NCI-H1930 (cell line): ENCODE data around the gene VTI1A.

Source experiments
- DNase-seq, 2 experiments: peaks; one replicate each; lab custom pipeline; 2025; lab: John Stamatoyannopoulos, UW

The VTI1A gene

DNA sequence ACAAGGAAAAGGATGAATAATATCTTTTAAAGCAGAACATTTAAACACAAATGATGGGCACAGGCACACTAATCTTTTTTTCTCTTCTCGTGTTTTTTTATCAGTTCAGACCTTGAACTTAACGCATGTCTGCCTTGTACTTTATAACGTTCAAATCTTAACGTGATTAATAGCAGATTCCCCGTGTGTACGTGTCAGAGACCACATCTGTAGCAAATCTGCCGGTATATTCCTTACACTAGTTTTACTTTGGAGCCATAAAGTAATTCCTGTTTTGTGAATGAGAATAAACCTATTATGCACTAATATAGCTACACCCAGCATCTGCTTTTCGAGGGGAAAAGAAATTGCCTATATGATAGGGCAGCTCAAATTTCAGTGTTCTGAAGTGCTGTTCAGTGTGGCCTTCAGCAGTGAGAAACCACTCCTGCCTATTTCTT lies 337.0 kb downstream of the VTI1A start:
- DNase-seq, result no peak

DNA sequence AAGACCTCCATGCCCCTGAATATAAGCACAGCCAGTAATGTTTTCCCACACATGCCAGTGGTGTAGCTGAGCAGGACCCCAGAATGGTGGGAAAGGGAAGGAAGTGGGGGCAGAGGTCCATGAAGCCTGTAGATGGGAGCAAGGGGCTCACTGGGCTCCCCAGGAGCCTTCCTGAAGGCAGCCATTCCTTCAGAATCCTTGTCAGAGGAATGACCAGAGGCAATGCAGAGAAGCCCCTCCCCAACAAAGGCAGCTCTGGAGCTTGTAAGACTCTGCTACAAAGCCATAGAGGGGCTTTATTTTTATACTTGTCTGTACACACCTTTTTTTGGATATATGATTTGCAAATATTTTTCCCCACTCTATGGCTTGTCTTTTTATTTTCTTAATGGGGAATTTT lies 338.1 kb downstream of the VTI1A start:
- DNase-seq, result no peak

DNA sequence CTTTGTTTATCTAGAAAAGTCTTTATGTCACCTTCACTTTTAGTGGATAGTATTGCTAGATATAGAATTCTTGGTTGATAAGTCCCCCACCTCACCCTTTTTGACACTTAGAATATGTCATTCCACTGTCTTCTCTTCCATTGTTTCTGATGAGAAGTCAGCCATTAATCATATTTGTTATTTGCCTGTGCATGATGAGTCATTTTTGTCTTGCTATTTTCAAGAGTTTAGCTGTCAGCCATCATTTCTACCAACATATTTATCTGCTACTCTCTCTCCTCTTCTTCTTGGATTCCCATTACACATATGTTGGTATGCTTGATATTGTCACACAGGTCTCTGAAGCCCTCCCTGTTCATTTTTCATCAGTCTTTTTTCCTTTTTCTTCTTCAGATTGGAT lies 342.2 kb downstream of the VTI1A start:
- no peak for DNase-seq

DNA sequence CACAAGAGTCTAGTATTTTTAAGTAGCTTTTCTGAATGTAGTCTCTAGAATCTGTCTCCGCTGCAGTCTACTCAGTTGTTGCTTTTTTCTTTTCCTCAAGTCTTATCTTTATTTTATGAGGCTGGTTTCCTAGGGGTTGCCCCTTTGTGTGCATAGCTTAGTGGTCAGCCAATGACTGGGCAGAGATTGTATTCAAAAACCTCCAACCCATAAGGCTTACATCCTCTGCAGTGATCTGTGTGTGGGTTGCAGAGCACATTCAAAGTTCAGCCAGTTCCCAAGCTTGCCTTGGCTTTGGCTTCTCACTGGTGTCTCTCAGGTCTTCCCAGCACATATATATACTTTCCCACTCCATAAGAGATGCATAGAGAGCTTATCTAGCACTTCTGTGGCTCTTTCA lies 343.0 kb downstream of the VTI1A start:
- no peak for DNase-seq

DNA sequence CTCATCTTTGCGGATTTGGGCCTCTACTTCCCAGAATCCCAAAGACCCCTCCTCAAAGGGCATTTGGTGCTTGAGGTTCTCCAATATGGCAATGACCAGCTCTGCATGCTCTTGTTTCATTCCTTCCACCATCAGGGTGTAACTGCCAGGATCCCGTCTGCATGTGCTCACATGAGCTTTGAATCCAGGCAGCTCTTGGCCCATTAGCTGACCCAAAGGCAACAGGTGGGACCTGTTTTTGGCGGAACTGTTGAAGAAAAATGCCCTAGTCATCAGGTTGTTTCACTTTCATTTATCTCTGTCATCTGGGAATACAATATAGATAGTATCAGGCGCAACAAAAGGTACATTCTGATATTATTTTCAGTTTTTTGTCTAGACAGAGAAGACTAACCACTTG lies 343.9 kb downstream of the VTI1A start:
- DNase-seq, result no peak

DNA sequence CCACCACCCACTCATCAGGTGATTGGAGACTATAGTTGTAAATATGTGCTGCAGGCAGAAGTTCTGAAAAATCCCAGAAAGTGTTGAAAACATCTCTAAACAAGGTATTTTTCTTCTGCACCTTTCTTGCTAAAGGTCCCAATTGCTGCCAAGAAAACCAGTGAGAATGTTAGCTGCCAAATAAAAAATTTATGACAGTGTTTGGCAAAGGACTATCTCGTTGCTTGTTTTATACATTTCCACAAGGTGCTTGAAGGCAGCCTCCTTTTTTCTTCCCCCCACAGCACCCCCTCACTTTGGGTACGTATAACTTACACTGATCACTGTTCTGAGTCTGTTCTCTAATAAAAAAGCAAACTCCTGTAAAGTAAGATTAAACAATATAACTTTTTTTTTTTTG lies 344.4 kb downstream of the VTI1A start:
- DNase-seq, result no peak

DNA sequence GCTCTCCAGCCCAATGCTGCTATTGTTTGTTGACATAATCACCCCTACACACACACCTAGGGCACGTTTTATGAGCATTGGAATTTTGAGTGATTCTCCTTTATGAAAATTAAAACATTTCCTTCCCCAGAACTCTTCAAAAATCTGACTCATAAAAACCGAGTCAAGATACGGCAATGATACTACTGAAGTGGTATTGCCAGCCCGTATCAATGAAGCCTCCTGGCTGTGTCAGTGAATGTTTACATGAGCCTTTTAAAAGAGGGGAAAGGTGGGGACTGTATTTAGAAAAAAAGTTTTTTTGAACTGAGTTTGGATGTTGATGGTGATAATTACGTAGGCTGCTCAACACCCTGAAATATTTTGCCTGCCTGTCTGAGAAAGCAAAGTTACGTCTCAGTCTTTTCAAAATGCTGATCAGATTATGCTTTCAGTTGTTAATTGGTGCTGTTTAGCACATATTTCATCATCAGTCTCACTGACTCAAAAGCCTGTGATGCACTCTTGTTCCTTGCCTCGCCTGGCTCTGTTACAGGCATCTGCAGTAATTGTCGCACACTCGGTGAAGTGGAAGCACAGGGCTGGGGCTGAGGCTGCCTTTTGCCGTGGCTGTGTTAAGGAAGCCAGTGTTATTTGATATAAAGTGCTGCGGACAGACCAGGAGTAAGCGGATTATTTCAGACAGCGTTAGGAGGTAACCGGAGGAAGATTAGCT lies 345.6 kb downstream of the VTI1A start:
- no peak for DNase-seq

DNA sequence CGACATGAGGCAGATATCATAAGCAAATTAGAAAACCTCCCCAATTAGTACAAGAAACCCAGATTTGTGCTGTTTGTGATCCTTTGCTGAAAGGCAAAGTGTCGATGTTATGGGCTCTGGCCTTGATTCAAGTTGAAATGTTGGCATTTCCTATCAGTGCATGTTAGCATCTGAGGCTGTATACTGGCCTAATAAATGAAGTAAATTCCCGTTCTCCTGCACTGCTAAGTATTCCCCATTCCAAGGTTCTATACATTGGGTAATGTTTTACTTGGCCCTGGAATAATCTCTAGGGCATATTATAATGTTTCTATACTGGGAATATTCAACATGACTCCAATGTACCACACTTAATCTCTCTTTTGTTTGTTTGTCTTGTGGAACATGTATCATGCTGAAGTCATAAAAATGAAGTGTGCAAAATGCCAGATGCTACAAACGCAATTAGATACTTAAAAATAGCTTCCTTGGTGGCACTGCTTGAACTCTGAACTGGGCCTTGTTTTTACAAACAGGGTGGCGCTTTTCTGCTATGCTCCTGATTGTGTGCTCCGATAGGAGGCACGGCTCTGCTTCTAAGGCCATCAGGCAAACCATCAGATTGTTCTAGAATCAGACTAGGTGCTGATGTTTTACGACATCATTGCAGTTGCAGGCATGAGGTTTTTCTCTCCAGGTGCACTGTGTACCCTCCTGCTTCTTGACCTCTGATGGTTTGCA lies 346.3 kb downstream of the VTI1A start:
- DNase-seq, result no peak

DNA sequence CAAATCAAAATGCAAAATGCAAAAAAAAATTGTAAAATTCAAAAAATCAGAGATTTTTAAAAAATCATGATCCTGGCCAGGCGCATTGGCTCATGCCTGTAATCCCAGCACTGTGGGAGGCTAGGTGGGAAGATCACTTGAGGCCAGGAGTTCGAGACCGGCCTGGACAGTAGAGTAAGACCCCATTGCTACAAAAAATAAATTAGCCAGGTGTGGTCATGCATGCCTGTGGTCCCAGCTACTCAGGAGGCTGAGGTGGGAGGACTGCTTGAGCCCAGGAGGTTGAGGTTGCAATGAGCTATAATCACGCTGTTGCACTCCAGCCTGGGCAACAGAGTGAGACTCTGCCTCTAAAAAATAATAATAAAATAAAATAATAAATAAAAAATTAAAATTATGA lies 347.2 kb downstream of the VTI1A start:
- DNase-seq, result no peak

DNA sequence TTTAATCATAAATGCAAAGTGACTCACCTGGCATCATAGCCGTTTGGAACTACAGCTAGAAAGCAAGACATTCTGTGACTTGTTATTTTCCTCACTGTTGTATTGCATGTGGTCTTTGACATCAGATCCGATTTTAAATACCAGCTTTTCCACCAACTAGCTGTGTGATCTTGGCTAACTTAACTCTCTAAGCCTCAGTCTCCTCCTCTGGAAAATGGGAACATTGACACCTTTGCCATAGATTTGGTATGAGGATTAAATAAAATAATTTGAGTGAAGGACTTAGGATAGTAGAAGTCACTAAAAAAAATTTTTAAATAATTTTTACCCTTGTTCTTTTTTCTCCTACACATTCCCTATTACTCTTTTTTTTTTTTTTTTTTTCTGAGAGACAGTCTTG lies 348.1 kb downstream of the VTI1A start:
- no peak for DNase-seq

DNA sequence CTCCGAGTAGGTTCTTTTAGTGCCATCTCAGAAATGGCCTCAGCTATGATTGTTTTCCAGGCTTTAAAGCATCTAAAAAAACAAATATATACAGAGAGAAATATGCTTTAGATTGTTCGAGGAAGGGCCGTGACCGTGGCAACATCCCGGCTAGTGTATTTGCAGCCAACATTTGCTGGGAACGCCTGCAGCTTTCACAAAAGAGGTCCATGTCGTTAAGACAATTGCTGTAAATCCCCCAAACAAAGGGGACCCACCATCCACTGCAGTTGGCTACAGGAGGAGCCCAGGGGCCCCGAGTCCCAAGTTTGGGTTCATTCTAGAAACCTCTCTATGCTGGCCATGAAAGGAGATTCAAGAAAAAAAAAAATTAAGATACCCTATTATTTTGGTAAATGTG lies 350.2 kb downstream of the VTI1A start:
- DNase-seq, result no peak

DNA sequence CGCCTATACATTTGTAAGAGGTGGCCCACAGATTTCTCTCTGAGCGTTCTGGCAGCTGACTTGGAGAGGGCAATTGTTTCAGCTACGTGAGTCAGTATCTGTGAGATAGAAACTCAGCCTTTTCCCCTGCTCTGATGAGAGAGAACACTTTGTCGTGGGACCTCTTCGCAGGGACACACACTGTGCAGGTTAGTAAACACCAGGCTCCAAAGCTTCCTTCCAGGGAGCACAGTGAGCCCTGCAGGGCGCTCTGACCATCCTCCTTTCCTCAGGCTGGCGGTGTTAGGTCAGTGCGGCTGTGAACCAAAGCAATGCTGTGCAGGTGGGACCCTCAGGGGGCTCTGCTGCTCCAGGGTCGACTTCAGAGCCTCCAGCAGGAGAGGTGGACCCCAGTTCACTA lies 350.8 kb downstream of the VTI1A start:
- no peak for DNase-seq

DNA sequence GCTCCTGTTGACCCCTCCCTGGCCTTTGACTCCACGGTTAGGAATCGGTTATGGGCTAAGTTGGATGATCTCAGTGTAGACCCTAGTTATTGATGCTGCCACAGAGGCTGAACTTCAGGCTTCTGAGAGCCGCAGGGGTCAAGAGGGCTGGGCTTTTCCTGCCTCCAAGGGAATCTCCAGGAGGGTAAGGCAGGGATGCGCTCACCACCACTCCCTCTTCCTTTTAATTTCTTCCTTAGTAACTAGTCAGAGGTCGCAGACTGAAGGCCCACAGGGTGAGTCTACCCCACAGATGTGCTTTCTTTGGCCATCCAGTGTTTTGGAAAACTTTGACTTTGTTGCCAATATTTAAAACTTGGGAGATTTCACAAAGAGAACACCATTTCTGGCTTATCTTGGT lies 352.0 kb downstream of the VTI1A start:
- no peak for DNase-seq

DNA sequence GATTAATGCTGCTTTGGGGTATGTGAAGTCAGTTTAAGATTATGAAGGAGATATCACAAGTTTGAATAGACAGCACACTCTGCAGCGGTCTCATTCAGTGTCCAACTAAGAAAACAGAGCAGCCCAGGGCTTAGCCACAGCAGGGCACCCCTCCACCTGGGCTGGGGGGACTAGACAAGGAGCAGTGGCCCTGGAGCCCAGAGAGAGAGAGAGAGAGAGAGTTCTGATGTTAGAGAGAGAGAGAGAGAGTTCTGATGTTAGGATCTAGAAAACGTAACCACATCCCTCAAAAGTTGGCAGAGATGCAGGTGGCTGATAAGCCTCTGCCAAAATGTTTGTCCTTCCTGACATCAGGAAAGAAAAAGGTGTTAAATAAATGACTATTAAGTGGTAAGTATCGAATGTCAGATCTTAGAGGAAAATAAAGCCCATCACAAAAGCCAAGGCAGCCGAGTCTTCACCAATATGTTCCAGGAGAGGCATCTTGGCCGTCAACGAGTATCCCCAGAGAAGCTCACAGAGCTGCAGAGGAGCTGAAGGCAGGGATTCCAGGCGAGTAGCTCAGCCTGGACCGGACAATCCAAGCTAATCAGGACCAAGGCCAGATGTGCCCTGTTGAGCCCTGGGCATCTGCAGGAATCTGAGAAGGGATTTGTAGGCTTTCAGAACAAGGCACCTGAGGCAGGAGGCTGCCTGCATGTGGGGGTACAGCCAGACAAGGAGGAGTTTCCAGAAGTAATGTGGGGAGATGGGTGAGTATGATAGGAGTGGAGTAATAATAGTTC lies 352.9 kb downstream of the VTI1A start:
- DNase-seq, result no peak

DNA sequence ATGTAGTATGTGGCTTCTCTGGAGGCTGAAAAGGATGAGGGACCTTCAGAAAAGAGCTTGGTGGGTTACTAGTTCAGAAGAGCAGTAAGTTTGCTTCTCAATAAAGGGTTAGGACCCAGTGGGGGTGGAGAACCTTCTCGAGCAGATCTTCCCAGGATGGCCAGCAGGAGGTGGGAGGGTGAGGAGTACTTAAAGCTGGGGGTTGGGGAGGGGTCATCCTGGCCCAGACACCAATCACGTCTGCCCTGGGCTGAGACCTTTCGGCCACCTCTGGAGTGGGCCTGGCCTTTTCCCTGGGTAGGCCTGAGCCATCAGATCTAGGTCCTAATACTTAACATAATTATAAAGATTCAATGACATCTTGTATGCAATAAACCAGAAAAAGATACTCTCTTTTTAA lies 354.0 kb downstream of the VTI1A start:
- DNase-seq, result no peak

DNA sequence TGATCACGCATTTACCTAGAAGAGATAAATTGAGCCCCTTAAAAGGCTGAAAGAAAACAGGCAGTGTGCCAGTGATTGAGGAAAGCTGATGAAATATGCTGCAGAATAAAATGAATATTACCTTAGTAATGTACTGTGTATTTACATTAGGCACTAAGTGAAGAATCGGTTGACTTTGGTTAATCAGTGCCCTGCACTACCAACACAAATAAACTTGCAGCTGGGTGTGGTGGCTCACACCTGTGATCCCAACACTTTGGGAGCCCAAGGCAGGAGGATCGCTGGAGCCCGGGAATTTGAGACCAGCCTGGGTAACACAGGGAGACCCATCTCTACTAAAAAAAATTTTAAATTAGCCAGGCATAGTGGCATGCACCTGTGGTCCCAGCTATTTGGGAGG lies 354.7 kb downstream of the VTI1A start:
- DNase-seq, result no peak

DNA sequence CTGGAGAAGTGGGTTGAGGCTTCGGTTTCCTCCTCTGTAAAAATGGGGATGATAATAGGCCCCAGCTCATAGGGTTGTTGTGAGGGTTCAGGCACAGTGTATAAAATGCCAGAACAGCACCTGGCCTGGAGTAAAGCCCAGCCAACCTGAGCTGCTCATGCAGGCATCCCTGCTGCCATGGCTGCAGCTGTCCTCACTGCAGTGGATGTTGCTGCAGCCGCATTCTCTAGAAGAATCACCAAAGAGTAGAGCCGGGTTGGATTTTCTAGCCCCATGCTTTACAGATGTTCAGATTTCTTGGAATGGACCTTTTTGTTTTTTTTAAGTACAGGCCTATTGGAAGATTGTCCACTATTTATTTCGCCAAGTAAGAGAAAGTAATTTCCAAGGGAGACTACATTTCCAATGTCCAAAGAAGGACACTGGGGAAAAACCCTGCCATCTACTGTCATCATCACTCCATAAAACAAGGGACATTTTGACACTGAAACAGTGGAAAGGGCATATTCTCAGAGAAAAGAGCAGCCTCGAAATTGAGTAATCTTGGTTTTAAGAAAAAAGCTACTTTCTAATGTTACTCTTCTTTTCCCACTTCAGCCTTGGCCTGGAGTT lies 355.5 kb downstream of the VTI1A start:
- no peak for DNase-seq

DNA sequence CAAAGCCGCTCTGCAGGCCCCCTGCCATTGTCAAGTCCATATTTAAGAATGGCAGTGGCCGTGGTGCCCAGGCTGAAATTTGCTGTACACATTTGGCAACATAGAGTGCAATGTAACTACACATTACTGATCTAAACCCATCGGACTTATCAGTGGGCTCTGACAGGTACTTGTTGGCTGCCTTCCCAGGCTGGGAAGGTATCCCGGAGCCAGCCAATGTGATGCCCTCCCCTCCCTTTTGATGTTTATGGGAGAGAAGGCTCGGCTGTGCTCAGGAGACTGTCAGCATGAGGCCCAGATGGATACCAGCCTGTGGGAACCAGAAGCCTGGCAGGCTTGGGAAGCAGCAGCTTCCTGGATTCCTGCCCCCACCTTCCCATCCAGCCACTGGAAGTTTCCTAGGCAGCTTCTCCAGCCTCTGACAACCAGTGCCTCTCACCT lies 357.0 kb downstream of the VTI1A start:
- DNase-seq, result no peak

DNA sequence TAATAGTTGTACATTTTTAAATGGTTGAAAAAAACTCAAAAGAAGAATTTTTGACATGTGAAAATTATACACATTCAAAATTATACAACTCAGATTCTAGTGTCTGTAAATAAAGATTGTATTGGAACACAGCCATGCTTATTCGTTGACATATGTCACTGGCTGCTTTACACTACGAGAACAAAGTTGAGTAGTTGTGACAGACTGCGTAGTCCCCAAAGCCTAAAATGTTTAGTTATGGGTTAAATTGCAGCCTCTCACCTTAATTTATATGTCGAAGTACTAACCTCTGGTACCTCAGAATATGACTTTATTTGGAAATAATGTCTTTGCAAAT lies 358.2 kb downstream of the VTI1A start:
- DNase-seq, result no peak

DNA sequence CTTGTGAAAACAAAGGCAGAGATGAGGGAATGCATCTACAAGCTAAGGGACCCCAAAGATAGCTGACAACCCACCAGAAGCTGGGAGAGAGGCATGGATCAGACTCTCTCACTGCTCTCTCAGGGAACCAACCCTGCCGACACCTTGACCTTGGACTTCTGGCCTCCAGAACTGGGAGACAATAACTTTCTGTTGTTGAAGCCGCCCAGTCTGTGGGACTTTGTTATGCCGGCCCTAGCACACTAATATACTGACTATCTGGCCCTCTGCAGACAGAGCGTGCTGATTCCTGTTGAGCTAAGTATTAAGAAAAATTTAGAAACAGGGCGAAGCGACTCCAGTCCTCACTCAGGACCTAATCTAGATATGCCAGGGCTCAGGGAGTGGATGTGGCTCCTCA lies 358.7 kb downstream of the VTI1A start:
- DNase-seq, result no peak

DNA sequence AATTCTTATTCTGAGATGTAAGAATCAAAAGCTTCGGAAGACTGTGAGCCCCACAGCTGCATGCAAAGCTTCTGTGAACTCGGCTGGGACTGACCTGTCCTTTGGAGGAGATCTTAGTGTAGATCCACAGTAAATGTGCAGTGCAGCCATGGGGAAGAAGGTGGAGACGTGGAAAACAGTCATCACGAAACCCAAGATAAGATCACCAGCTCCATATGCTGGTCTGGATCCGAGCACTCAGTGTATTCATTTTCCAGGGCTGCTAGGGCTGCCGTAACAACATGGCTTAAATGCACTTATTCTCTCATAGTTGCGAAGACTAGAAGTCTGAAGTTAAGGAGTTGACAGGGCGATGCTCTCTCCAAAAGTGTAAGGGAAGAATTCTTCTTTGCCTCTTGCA lies 360.0 kb downstream of the VTI1A start:
- DNase-seq, result no peak

DNA sequence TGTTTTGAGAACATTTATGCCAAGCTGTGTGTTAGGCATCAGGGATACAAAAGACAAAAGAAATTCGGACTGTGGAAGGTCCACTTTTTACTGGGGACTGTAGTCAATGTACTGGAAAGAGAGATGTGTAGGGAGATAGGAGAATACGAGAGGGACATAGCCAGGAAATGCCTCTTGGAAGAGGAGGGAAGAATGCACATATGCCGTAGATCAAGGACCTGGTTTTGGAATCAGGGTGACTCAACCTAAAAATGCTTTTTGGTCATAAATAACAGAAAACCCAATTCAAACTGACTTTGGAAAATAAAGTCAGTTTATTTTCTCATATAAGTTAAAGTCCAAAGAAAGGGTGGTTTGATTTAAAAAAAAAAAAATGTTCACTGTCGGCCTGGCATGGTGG lies 362.7 kb downstream of the VTI1A start:
- DNase-seq, result no peak

DNA sequence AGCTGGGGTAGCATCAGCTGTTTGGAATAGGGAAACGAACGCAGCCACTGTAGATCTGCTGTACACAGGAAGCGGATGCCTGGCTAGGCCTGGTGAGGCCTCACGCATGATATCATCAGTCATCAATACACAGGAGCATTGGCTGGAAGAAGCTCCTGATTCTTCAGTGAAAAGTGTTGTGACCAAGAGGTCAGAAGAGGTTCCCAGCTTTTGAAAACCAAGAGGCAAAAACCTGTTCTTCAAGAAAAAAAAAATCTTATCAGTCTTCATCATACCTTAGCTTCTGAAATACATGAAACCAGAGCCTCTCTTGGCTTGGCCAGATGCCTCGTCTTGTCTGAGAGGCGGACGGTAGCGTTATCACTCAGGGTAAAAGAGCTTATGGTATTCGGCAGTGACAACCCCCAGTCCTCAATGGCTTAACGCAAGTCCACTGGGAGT lies 363.7 kb downstream of the VTI1A start:
- no peak for DNase-seq
